SU-DHL-6 (cell line): ENCODE data around the gene AHRR.

Experiments used
- H2AFZ ChIP-seq: fragments of 200-600 bp; sonication (generic); 2 replicates; pipeline ENCODE4 v1.6.1; 2014; ENCODE audit warnings: low read depth, mild to moderate bottlenecking, moderate library complexity, mixed read lengths, antibody characterized with exemption, low read length; ENCODE audit not compliant: severe bottlenecking
- H3F3A ChIP-seq: fragments of 200-600 bp; shearing (Covaris generic); 2 replicates; pipeline ENCODE4 v1.6.0; 2016; ENCODE audit warnings: antibody characterized with exemption, mild to moderate bottlenecking; ENCODE audit not compliant: insufficient read depth
- H3K27ac ChIP-seq: fragments of 200-600 bp; sonication (generic); 2 replicates; pipeline ENCODE4 v1.5.1; 2016; ENCODE audit warnings: low read depth, mild to moderate bottlenecking, low read length, moderate library complexity, mixed read lengths
- H3K27me3 ChIP-seq: fragments of 200-600 bp; sonication (generic), shearing (Covaris generic); 2 replicates; pipeline ENCODE4 v1.6.0; 2014; ENCODE audit warnings: mild to moderate bottlenecking, low read length
- H3K36me3 ChIP-seq: fragments of 200-600 bp; sonication (generic); 2 replicates; pipeline ENCODE4 v1.6.1; 2014; ENCODE audit warnings: mild to moderate bottlenecking, low read length, mixed read lengths
- H3K4me2 ChIP-seq: fragments of 300-600, 200-600 bp; shearing (Covaris generic), sonication (generic); 2 replicates; pipeline ENCODE4 v1.6.0; 2014; ENCODE audit warnings: low read length, low read depth, mild to moderate bottlenecking; ENCODE audit not compliant: poor library complexity, severe bottlenecking
- H3K4me3 ChIP-seq: fragments of 200-600 bp; sonication (generic); 2 replicates; pipeline ENCODE4 v1.5.1; 2014; ENCODE audit warnings: antibody characterized with exemption, low read length, mild to moderate bottlenecking, mixed read lengths; ENCODE audit not compliant: insufficient read depth, poor library complexity, severe bottlenecking
- H3K79me2 ChIP-seq: fragments of 200-600 bp; sonication (generic); 2 replicates; pipeline ENCODE4 v1.6.1; 2014; ENCODE audit warnings: mild to moderate bottlenecking, low read length, moderate library complexity; ENCODE audit not compliant: insufficient read depth
- H3K9ac ChIP-seq: fragments of 200-600 bp; sonication (generic); 2 replicates; pipeline ENCODE4 v1.7.0; 2014; ENCODE audit warnings: mild to moderate bottlenecking, low read length
- H3K9me2 ChIP-seq: fragments of 200-600 bp; sonication (generic); replicated peaks from 2 replicates; pipeline ENCODE4 v1.6.1; 2014; ENCODE audit warnings: low read length; ENCODE audit not compliant: insufficient read depth
- H3K9me3 ChIP-seq: fragments of 200-600 bp; sonication (generic); 2 replicates; pipeline ENCODE4 v1.6.1; 2014; ENCODE audit warnings: low read length, mixed read lengths; ENCODE audit not compliant: insufficient read depth
- H4K20me1 ChIP-seq: fragments of 200-600 bp; sonication (generic); 2 replicates; pipeline ENCODE4 v1.6.1; 2014; ENCODE audit warnings: low read depth, mild to moderate bottlenecking, antibody characterized with exemption, low read length, moderate library complexity, mixed read lengths
- CTCF ChIP-seq: fragments of 200-600 bp; sonication (generic); IDR thresholded peaks from one replicate; pipeline ENCODE4 v1.5.1; 2017; ENCODE audit warnings: antibody characterized with exemption, mild to moderate bottlenecking, low read length, moderate library complexity; ENCODE audit not compliant: insufficient read depth, poor library complexity, severe bottlenecking
- EZH2phosphoT487 ChIP-seq: fragments of 200-600 bp; sonication (generic), shearing (Covaris generic); conservative IDR thresholded peaks from 2 replicates; pipeline ENCODE4 v1.6.1; 2018; ENCODE audit warnings: mild to moderate bottlenecking, antibody characterized with exemption, low read length, moderate library complexity, mixed read lengths

The AHRR gene

DNA sequence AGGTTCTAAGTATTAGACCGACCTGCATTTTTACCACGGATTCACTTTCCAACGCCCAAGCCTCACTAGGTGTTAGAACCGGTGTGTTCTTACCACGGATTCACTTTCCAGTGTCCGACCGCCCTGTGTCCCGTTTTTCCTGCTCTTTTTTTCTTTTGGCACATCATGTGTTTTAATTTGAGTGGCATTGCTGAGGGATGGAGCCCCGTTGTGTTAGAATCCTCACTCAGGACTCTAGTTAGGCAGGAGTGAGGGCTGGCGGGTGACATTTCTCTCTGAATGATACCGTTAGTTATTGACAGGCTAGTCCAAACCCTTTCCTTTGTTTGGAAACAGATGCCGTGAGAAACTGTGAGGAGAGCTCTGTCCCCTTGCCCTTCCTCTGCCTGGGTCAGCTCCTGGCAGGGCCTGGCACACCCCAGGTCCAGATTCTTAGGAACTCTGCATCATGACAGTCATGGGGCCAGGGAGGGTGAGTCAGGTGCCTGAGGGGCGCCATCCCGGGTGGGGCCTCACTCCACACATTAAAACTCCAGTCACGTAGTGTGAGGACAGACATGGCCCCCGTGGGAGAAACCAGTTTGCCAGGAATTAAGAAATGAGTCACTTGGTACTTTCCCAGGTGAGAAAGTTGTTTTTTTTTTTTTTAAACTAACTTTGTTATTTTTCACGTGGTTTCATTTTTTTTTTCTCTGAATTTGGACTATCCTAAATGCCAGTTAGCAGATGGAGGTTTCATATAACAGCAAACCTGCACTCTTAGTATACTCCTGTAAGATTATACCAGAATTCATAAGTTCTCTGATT is 137.2 kb downstream of the AHRR start:
- Histone ChIP-seq H3K36me3 (peaks cover 4% of the 10 kb centered on the region; the same call in 1 of the 2 replicates), H3K79me2 (peaks cover 24% of the 10 kb centered on the region), H3K4me2 (no peak overlapping the region), H3K27me3 (no peaks in the 10 kb centered on the region), H3K9me3 (no peaks in the 10 kb centered on the region), H3K9ac (no peak overlapping the region), H3K27ac (no peak overlapping the region), H3K9me2 (no peaks in the 10 kb centered on the region), H3K4me3 (no peak overlapping the region), H3F3A (no peaks in the 10 kb centered on the region), H4K20me1 (no peaks in the 10 kb centered on the region), H2AFZ (no peak overlapping the region)
- TF ChIP-seq CTCF, result no peak
- no peak for TF ChIP-seq EZH2phosphoT487

GRCh38 chr5:459562-460272 is 138.2 kb downstream of the AHRR start:
- H3K36me3 ChIP-seq, result peaks cover 4% of the 10 kb centered on the region; the same call in 1 of the 2 replicates
- no peaks in the 10 kb centered on the region for H3F3A ChIP-seq
- no peak overlapping the region for H3K27ac ChIP-seq
- peaks cover 18% of the 10 kb centered on the region for H3K79me2 ChIP-seq
- no peak overlapping the region for H3K4me3 ChIP-seq
- H3K9ac ChIP-seq, result no peak overlapping the region
- no peaks in the 10 kb centered on the region for H3K27me3 ChIP-seq
- no peak for TF ChIP-seq EZH2phosphoT487
- TF ChIP-seq CTCF, result no peak
- H3K9me2 ChIP-seq, result no peaks in the 10 kb centered on the region
- no peaks in the 10 kb centered on the region for H4K20me1 ChIP-seq
- H2AFZ ChIP-seq, result no peak overlapping the region
- H3K4me2 ChIP-seq, result no peak overlapping the region
- no peaks in the 10 kb centered on the region for H3K9me3 ChIP-seq

GRCh38 chr5:460273-460625 is 138.7 kb downstream of the AHRR start:
- no peaks in the 10 kb centered on the region for H3K27me3 ChIP-seq
- no peak overlapping the region for H2AFZ ChIP-seq
- H4K20me1 ChIP-seq, result no peaks in the 10 kb centered on the region
- TF ChIP-seq EZH2phosphoT487 (no peak), CTCF (no peak)
- H3K4me3 ChIP-seq, result no peak overlapping the region
- no peaks in the 10 kb centered on the region for H3K9me2 ChIP-seq
- H3K36me3 ChIP-seq, result peaks cover 4% of the 10 kb centered on the region; the same call in 1 of the 2 replicates
- H3K4me2 ChIP-seq, result no peak overlapping the region
- H3F3A ChIP-seq, result no peaks in the 10 kb centered on the region
- no peak overlapping the region for H3K9ac ChIP-seq
- H3K9me3 ChIP-seq, result no peaks in the 10 kb centered on the region
- H3K27ac ChIP-seq, result no peak overlapping the region
- H3K79me2 ChIP-seq, result peaks cover 13% of the 10 kb centered on the region
